Posterior cingulate gyrus (tissue), 11 donors: ENCODE data around the gene IFNGR2.
"Not testable (repeated sequence)": the region's sequence is repeated elsewhere in the genome, so short reads cannot be mapped to it uniquely, and the experiment has no call there.

Experiments used
- DNase-seq, 10 donors: peaks; one replicate each; pipeline versions ENCODE4 v3.0.0 to v3.0.0-alpha.2; 2020 to 2021; ENCODE audit warnings: mixed read lengths in 3 of 10
- intact Hi-C: fragments of 100-400 bp; cut with DNase I; formaldehyde crosslinking; loops from one replicate; pipeline ENCODE4 v1.15.1; 2023

The IFNGR2 gene

DNA sequence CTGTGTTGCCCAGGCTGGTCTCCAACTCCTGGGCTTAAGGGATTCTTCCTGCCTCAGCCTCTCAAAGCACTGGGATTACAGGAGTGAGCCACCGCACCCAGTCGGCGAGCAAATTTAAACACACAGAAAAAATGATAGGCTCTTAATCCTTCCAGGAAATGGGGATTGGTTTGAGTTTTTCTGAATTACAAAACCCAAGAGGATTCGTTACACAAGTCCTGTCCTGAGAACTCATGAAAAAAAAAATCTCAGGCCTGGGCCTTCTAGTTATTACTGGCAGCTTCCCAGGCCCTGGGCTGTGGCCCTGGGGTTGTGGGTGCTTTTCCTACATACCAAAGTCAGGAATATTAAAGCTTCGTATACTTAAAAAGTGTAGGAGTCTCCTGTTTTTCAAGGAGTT is 6.3 kb upstream of the IFNGR2 start:
- DNase-seq = no peak
- intact Hi-C loops = no loop called here

DNA sequence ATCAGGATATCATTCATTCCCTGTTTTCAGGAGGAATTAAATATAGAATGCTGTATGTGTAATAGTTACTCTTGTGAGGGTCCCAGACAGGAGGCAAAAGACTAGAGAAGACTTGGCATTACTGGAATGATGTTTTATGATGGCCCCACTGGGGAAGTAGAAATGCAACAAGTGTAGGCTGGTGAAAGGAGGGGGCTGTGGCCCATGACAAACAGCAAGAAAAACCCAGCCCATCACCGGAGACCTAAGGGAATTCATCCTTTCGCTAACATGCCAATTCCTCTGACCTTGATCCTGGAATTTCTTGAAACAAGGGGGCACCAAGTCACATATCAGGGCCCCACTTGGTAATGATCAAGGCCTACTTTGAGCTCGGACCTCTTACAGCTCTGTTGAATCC is 5.5 kb upstream of the IFNGR2 start:
- no peak for DNase-seq
- intact Hi-C loops = no loop called here

DNA sequence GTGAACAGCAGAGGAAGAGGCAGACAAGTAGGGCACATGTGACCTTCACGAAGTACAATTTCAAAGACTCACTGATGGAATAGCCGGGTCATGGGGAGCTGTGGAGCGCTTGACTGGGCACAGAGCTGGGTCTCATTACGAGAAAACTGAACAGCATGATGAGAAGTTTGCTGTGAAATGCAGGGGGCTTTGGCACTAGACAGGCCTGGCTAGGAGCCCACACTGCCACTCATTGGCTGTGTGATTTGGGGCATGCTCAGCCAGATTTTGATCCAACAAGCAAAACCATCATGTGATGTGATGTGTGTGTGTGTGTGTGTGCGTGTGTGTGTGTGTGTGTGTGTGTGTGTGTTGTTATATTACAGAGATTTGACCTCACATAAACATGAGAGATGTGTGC is 4.9 kb upstream of the IFNGR2 start:
- DNase-seq = no peak
- intact Hi-C loops = no loop called here

DNA sequence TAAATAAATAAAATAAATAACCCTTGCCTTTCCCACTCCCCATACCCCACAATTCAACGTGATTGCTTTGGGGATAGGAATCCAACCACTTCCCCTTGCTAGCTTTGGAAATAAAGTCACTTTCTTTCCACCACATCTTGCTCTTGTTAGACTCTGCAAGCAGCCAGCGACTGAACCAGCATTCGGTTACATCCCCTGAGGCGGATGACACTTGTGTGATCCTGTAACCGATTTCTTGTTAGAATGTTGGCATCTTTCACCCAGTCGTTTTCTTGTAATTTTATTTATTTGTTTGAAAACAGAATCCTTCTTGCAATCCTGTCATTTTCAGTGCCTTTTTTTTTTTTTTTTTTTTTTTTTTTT is 1.6 kb upstream of the IFNGR2 start:
- intact Hi-C loops = no loop called here
- no peak for DNase-seq

DNA sequence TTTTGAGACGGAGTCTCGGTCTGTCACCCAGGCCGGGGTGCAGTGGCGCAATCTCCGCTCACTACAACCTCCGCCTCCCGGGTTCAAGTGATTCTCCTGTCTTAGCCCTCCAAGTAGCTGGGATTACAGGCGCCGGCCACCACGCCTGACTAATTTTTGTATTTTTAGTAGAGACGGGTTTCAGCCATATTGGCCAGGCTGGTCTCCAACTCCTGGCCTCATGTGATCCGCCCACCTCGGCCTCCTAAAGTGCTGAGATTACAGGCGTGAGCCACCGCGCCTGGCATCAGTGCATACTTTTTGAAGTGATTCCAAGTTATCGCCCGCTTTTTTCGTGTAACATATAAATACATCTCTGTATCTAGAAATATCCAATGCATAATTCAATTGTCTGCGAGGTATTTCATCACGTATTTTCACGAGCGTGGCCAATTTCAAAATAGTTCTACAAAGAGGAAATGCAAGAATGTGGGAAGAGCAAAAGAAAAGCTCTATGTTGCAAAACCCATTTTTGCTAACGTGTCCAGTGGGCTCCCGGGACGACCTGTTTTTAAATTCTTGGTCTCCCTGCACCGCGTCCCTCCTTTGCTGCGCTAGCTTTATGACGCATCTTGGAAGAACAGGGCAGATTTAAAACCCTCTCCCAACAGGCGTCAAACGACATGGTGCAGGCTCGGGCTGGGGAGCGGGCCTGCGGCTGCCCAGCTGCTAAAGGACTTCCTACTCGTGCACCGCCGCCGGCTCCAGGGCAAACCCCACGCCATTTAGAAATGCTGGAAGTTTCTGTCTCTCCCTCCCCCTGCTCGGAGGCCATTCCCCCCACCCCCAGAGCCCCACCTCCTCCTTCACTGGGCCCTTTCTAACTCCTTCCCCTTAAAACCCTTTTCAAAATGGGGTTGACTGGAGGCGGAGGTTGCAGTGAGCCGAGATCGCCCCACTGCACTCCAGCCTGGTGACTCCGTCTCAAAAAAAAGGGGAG is 923 bp upstream of the IFNGR2 start:
- DNase-seq = peak; percentile 22 to 93 (median 51)

DNA sequence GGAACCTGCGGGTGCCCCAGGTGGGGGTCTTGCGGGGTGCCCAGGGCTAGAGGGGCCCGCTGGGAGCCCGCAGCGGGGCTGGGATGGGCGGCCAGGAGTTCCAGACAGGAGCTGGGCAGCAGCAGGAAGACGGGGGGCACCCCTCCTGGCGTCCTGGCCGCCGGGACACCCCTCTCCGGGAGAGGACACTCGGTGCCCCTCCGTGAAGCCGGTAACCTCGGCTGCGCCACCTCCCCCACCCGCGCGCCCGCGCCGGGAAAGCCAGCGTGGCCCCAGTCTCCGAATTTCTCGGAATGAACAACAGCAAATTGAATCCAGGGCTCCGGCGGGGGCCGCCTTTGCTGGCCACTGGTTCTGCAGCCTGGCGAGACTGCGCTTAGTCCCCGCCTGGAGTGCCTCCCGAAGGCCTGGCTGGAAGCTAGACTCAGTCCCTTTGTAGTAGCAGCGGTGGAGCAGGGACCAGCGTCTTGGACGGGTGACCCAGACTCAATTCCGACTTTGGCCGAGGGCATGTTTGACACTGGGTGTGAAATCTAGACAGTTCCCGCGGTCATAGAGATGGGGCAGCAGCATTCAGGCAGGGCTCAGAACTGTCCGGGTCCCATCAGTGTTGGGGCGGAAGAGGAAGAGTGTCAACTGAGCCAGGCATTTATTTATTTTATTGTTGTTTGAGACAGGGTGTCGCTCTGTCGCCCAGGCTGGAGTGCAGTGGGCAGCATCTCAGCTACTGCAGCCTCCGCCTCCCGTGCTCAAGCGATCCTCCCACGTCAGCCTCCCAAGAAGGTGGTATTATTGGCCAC is 773 bp downstream of the IFNGR2 start:
- intact Hi-C loops = no loop called here
- DNase-seq = peak; percentile 42 to 95 (median 70)

More for the DNA sequence above, 923 bp upstream of the IFNGR2 start:
- intact Hi-C loops = no loop called here

DNA sequence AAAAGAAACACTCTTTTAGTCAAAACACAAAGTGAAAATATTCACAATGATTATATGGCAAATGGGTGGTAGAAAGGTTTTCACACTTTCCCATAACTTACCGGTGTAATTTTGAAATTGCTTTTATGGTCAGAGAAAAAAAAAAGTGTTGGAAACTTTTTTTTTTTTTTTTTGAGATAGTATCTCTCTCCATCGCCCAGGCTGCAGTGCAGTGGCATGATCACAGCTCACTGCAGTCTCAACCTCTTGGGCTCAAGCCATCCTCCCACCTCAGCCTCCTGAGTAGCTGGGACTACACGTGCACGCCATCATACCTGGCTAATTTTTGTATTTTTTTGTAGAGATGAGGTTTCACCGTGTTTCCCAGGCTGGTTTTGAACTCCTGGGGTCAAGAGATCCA is 3.3 kb downstream of the IFNGR2 start:
- DNase-seq = no peak
- intact Hi-C loops = no loop called here

DNA sequence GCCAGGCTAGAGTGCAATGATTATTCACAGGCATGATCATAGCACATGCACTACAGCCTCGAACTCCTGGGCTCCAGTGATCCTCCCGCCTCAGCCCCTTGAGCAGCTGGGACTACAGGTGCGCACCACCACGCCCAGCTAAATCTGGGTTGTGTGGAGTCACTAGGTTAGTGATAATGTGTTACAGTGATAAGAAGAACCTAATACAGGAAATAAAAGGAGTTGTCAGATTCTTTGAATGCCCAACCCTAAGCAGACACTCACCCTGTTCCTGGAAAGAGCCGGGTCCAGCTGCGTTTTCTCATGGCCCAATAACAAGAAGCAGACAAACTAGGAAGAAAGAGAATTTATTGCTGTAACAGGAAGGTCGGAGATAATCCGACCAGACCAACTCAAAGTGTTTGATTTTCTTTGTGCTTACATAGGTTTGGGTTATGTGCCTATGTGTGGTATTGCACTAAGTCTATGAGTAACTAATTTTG is 8.8 kb downstream of the IFNGR2 start:
- intact Hi-C loops = no loop called here
- DNase-seq = peak in 1 of 10 donors; percentile 3

DNA sequence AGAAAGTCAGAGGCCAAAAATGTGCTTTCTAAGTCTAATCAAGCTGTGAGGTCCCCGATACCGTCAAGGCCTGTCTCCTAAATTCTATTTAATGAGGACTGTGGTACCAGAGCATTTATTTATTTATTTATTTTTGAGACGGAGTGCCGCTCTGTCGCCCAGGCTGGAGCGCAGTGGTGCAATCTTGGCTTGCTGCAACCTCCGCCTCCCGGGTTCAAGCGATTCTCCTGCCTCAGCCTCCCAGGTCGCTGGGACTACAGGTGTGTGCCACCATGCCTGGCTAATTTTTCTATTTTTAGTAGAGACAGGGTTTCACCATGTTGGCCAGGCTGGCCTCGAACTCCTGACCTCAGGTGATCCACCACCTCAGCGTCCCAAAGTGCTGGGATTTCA is 9.2 kb downstream of the IFNGR2 start:
- DNase-seq = peak in 1 of 10 donors; percentile 4
- intact Hi-C loops = not testable (repeated sequence)

DNA sequence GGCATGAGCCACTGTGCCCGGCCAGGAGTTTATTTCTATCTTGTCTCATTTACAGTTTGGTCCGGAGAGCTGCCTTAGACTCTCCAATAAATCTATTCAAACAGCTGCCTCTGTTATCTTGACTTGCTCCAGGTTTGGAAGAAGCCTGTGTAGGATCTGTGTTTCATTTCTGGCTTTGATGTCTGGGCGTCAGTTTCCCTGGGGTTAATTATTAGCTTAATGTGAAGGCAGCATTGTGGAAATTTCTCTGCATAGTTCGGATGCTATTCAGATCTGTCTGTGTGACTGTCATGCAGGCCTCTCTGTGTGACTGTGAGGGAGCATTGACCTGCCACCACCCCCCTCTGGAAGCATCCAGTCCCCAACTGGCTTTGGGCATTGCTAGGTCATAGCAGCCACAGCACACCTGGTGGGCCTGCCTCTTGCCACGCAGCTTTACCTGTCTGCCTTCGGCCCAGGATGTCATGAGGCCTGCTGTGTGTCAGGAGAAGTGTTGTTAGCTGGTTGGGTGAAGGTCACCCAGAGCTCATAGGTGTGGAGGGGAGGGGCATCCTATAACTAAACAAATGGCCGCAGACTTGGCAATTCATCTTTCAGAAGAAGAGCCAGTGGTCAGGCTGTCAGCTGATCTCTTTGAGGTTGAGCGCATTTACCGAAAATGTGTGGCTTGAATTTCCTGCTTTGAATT is 9.8 kb downstream of the IFNGR2 start:
- intact Hi-C loops = no loop called here
- DNase-seq = peak in 1 of 10 donors; percentile 47

DNA sequence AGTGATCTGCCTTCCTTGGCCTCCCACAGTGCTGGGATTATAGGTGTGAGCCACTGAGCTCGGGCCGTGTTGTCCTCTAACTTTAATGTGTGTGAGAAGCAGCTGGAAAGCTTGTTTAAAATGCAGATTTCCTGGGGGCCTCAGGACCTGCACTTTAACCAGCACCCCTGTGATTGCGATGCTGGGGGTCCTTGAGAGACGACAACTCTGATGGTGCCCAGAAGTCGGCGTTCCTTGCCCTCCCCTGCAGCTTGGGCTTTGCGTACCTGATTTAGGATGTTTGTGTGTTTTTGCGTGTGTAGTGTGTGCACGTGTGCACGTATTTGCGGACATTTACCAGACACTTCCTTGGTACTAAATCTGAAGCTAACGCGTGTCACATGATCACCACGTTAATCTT is 10.9 kb downstream of the IFNGR2 start:
- DNase-seq = peak in 1 of 10 donors; percentile 39
- intact Hi-C loops = no loop called here

DNA sequence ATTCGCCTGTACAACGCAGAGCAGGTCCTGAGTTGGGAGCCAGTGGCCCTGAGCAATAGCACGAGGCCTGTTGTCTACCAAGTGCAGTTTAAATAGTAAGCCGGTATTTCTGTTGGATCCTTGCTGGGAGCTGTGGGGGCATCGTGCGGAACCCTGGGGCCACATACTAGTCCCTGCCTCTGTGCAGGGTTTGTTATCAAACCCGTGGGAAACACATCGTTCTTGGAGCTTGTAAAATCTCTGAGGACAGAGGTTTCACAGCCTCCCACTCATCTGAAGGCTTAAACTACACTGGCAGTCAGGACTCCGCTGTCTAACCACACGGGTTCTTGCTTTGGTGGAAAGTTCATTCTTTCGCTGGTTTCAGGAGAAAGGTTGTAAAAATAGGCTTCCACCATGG is 11.7 kb downstream of the IFNGR2 start:
- peak in 1 of 10 donors; percentile 51 for DNase-seq
- intact Hi-C loops = no loop called here

DNA sequence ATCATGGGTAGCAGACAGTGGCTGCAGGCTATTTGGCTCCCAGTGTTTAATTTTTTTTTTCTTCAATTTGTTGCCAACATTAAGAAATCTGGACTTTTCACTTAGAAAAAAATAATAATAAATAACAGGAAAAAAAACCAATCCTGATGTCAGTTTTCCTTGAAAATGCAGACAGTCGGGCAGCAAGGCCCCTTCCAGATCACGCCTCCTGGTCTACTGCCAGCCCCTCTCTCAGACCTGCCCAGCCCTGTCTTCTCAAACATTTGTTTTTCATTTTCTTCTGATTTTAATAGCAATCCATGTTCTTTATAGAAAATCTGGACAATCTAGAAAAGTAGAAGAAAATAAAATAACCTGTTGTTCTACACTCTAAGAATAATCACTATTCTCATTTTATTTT is 15.5 kb downstream of the IFNGR2 start:
- DNase-seq = peak in 1 of 10 donors; percentile 71
- intact Hi-C loops = no loop called here

DNA sequence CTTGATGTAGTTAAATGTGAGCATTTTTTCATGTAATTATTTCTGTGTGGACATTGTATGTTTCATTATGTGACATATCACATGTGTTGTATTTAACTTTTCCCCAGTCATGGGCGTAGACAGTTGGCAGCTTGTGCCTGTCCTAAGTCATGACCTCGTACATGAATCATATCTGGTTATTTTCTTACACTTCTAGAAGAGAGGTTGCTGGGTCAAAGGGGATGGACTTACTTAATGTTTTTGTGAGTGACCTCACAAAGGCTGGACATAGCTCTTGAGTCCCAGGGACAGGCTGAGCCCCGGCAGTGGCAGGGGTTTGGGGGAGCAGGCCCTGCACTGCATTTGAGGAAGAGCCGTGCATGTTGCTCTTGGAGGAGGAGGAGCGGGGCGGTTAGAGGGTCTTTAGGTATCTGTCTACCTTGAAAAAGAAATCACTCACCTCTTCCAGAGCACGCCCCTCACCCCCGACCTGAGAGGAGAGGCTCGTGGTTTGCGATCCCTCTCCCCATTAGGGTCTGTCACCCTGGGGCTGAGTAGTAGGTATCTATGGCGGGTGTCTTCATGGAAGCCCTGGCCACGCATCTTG is 16.4 kb downstream of the IFNGR2 start:
- peak in 1 of 10 donors; percentile 16 for DNase-seq
- intact Hi-C loops = no loop called here

DNA sequence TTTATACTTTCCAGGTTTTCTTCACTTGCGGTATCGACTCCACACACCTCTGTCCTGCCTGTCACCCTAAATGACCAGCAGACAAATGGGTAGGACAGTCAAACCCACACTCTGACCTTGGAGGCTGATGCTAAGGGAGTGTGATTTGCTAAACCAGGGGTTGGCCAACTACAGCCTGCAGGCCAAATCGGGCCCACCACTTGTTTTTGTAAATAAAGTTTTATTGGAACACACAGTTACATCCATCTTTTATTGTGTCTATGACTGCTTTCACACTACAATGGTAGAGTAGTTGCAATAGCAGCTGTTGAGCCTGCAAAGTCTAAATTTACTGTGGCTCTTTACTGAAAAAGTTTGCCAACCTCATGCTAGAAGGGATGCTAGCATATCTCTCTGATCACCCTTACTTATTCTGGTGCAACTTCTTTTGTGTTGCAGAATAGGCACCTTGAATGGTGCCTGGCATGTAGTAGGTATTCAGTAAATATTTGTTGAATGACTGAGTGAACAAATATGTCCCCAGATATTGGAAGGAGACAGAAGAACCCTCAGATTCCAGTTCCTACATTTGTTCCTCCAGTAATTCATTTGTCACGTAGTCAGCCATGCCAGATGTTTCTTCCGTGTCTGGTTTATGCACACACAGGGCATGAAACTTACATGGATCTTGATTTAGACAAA is 18.6 kb downstream of the IFNGR2 start:
- intact Hi-C loops = no loop called here

DNA sequence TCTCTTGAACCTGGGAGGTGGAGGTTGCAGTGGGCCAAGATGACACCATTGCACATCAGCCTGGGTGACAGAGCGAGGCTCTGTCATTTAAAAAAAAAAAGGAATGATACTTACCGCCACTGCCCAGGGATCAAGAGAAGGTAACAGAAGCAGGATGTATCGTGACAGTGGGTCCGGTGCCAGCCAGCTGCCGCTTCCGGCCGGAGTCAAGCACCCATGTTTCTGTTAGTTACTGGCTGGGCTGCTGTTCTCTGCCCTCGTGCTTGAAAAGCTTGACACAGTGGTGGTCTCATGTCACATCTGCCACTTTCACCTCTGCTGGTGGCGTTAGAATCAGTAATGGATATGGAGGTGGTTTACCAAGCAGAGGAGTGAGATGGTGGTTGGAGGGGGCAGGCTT is 21.0 kb downstream of the IFNGR2 start:
- intact Hi-C loops = no loop called here
- no peak for DNase-seq

More for the DNA sequence above, 18.6 kb downstream of the IFNGR2 start:
- DNase-seq = no peak

DNA sequence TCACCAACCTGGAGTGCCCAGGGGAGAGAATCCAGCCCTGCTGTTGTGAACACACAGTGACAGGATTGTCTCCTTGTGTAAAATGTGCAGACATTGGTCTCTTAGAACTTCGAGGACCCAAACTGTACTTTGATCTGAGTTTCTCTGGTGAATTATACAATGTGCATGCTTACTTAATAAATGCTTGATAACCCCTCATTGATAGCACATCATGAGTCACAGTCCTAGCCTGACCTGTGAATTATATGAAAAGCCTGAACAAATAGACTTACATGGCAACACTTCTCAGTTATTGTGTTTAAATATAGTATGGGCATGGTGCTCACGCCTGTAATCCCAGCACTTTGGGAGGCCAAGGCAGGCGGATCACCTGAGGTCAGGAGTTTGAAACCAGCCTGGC is 22.6 kb downstream of the IFNGR2 start:
- DNase-seq = no peak

DNA sequence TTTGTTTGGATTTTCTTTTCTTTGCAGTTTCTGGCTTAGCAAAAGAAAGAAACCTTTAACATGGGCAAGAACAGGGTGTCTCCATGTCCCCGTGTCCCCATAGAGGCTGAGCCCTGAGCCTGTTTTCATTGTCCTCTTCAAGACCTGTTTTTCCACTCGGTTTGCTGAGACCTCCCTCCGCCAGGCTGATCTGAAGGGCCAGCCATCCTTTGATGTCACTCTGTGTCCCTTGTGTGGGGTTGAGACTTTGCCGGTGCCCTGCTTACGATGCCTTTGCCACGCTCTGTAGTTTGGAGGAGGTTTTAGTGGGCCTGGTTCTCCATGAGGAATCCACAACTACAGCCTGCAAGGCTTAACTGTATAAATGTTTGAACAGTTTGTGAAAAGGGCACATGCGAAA is 23.8 kb downstream of the IFNGR2 start:
- DNase-seq = no peak
- intact Hi-C loops = no loop called here

More for the DNA sequence above, 22.6 kb downstream of the IFNGR2 start:
- intact Hi-C loops = no loop called here

DNA sequence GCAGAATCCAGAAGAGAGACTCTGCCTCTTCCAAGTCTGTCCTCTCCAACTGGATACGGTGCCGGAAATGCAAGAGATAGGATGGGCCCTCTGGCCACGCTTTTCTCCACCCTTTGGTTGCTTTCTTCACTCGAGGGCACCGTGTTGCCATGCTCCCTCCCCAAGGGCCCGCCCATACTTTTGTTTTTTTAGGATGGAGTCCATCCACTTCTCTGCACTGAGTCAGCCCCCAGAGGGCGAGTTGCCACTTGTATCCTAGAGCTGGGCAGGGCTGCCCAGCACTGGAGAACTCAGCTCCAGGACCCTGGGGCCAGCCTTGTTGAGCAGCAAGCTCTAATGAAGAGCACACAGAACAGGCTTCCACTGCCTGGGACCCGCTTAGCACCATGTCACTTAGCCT is 25.5 kb downstream of the IFNGR2 start:
- no peak for DNase-seq
- intact Hi-C loops = no loop called here

DNA sequence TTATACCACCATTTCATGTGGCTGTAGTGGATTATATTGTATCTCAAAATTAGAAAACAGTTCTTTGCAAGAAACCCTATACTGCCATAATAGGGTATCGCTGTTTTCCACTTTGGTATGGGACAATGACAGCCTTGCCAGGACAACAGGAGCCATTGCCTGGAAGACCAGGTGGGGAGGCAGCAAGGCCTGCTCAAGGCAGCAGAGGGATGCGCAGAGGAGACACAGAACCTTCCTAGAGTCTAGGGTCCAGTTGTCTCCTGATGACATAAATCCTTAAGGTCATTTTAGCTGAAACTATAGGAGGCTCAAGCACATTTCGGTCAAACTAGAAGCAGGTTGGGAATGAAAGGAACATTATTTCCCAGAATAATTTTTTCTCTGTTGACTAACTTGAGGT is 27.6 kb downstream of the IFNGR2 start:
- intact Hi-C loops = loop anchor here (5.0 kb wide), 1 partner anchor 229 kb away; no protein-coding TSS in a partner anchor
- no peak for DNase-seq
